GM23248 (cell line): ENCODE data around the gene HIC1.

Source experiments
- EZH2 ChIP-seq: fragments of 200-600 bp; sonication (generic); IDR thresholded peaks from 2 replicates; pipeline ENCODE4 v1.6.1; 2018; ENCODE audit warnings: antibody characterized with exemption, mild to moderate bottlenecking; ENCODE audit not compliant: insufficient read depth, poor library complexity, severe bottlenecking
- EZH2phosphoT487 ChIP-seq: fragments of 200-600 bp; sonication (generic); IDR thresholded peaks from 2 replicates; pipeline ENCODE4 v1.6.1; 2018; ENCODE audit warnings: antibody characterized with exemption, moderate library complexity, mild to moderate bottlenecking, low read depth; ENCODE audit not compliant: insufficient read depth

- no peak for TF ChIP-seq EZH2phosphoT487
- TF ChIP-seq EZH2, result no peak
Measured at GRCh38 chr17:2071024-2071385, 16.1 kb downstream of the HIC1 start.
